Kidney glomerular epithelial cell (primary cell): ENCODE results near the gene SART1.
A peak's percentile ranks its signal among the peaks of the same experiment; 100 is the strongest.

Source experiments
- DNase-seq: peaks from one replicate; lab custom pipeline; 2025; lab: John Stamatoyannopoulos, UW

Gene SART1

GRCh38 chr11:65964906-65965305, 3.4 kb downstream of the SART1 start:
- no peak for DNase-seq

DNA sequence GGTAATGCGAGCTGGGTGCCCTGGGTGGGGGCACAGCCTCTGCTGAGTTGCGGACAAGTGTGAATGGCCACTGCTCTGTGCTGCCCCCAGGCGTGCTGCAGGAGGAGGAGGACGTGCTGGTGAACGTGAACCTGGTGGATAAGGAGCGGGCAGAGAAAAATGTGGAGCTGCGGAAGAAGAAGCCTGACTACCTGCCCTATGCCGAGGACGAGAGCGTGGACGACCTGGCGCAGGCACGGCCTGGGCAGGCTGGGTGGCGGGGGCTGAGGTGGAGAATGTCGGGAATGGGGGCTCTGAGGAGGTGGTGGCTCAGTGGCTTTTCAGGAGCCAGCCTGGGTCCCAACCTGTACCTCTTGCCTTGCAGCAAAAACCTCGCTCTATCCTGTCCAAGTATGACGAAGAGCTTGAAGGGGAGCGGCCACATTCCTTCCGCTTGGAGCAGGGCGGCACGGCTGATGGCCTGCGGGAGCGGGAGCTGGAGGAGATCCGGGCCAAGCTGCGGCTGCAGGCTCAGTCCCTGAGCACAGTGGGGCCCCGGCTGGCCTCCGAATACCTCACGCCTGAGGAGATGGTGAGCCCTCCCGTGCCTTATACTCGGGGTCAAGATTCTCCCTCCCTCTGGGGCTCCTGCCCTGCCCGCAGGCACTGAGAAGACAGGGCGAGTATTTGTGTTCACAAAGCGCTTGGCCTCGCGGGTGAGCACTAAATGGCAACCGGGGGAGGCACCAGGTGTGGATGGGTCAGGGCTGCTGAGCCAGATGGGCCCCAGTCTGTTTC, 4.6 kb downstream of the SART1 start:
- DNase-seq = no peak

GRCh38 chr11:65967329-65967934, 5.9 kb downstream of the SART1 start:
- DNase-seq = no peak

DNA sequence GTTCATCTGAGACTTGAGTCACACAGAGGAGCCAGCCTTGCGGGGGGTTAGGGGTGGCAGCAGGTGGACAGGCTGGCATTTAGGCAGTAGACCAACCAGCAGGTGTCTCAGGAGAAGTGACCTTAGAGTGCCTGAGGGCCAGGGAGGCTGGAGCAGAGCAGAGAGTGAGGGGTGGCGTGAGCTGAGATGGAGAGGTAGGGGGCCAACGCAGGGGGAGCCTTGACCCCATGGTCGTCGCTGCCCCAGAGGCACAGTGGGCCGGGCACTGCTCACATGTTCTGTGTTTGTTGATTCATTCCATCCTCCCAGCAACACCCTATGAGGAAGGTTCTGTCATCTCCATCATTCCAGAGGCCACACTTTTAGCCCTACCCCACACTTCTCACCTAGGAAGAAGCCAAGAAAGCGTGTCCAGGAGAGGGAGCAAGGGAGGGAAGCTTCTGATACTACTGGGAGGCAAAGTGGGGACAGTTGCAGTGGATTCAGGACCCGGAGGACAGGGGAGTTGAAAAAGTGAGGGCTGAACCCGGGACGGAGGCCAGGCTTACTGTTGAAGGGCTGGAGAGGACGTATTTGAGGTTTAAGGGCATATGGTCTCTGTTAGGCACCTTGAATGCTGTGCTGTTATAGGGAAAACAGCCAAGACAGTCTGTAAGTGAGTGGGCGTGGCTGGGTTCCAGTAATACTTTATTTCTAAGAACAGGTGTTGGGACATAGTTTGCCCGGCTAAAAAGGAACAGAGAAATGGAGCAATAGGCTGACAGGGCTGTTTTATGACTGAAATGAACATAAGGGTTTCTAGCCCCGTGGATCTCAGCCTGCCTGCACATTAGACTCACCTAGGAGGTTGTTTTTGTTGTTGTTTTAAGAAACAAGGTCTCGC, 7.3 kb downstream of the SART1 start:
- DNase-seq = no peak

DNA sequence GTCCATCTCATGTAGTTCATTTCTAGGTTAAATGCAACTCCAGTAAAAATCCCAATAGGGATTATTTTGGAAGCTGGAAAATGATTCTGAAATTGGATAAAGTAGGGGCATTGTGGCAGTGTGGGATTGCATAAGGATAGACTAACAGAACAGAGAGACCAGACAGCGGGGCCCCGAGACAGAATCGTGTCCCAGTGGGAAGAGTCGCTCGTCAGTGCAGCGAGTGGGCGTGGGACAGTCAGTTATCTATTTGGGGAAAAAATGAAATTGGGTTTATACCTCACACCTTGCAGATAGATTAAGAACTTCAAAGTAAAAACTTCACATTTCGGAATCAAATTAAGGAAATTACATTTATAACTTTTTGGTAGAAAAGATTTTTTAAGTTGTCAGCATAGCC, 10.6 kb downstream of the SART1 start:
- DNase-seq = no peak

DNA sequence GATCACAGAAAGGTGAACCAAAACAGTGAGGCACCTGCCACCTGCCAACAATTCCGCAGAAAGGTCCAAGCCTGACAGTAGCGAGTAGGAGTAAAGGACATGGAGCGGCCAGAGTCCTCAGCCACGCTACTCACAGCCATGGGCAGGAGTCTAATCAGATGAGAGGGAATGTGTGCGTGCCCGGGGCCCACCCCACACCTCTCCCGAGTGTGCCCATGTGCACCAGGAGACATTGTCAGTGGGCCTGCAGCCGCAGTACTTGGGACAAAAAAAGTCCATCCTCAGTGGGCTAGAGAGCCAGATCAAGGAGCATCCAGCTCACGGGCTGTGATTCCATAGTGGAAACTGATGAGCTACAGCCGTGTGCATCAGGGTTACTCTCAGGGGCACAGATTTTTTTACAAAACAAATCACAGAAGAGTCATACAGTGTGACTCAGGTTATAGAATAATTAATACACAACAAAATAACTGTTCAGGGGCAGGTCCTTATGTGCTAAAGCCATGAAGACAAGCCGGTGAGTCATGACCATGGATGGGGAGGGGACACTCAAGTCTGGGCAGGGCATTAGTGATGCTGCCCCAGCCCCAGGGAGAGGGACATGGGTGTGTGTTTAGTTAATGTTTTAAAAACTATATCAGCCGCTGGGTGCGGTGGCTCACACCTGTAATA, 12.0 kb downstream of the SART1 start:
- DNase-seq = peak; percentile 1

DNA sequence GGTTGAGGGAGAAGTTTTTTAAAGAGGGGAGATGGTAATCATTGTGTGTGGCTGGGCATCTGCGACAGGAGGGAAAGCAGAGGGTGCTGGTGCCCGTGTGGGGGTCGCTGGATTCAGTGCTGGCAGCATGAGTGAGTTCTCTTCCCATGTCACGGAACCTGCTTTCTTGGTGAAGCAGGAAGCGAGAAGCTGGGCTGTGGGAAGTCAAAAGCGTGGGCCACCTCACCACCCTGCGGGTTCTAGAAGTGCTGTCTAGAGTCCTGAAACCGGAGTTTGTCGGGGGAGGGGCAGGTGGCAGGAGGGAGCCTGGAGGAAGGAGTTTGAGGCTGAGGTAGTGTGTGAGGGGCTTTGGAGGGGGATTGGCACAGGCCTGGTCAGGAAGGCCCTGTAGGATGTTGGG, 14.2 kb downstream of the SART1 start:
- DNase-seq = no peak

DNA sequence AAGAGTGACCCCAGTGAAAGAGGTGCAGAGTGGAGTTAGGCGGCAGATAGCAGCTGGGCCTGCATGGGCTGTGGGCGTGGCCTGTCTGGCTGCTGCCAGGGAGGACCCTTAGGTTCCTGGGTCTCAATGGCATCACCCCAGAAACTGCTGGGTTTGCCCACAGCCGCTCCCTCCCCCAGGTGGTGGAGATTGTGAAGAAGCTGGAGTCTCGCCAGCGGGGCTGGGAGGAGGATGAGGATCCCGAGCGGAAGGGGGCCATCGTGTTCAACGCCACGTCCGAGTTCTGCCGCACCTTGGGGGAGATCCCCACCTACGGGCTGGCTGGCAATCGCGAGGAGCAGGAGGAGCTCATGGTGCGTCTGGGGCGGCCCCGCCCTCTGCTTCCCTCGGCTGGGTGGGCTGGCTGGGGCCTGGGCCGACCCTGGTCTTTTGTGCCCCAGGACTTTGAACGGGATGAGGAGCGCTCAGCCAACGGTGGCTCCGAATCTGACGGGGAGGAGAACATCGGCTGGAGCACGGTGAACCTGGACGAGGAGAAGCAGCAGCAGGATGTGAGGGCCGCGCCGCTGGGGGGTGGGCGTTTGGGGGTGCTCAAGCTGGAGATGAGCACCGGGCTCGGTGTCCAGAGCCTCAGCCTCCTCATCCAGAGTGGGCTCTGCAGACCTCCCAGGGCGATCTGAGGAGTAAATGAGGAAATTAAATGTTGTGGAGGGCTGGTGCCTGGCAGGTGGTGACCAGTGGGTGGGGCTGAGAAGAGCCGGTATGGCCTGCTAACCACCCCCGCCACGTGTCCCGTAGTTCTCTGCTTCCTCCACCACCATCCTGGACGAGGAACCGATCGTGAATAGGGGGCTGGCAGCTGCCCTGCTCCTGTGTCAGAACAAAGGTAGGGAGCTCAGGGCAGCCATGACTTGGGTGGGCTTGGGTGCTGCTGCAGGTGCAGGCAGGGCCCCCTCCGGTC, 15.0 kb downstream of the SART1 start:
- DNase-seq = no peak

- DNase-seq = no peak
Measured at GRCh38 chr11:65977621-65978390, 16.3 kb downstream of the SART1 start.

DNA sequence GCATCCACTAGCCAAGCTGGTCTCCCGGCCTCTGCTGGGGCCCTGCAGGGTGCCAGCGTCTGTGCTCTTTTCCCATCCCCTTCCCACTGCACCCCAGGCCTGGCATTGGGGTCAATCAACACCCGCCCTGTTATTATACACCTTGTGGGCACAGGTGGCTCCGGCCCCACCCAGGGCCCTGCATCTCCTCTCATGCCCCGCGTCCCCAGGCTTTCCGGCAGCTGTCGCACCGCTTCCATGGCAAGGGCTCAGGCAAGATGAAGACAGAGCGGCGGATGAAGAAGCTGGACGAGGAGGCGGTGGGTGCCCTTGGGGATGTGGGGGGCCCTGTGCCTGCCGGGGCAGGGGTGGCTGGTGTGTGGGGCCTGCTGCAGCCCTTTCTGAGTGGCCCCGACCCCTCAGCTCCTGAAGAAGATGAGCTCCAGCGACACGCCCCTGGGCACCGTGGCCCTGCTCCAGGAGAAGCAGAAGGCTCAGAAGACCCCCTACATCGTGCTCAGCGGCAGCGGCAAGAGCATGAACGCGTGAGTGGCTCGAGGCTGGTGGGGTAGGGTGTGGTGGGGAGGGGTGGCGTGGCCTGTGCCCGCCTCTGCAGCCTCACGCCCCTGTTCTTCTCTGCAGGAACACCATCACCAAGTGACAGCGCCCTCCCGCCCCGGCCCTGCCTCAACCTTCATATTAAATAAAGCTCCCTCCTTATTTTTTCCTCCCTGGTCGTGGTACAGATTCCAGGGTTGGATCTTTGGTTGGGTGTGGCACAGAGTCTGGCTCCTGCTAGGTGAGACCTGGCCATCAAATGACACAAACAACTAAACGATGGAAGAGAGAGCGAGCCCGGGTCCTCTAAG, 17.1 kb downstream of the SART1 start:
- DNase-seq = no peak

GRCh38 chr11:65979261-65979759, 17.8 kb downstream of the SART1 start:
- DNase-seq = no peak

DNA sequence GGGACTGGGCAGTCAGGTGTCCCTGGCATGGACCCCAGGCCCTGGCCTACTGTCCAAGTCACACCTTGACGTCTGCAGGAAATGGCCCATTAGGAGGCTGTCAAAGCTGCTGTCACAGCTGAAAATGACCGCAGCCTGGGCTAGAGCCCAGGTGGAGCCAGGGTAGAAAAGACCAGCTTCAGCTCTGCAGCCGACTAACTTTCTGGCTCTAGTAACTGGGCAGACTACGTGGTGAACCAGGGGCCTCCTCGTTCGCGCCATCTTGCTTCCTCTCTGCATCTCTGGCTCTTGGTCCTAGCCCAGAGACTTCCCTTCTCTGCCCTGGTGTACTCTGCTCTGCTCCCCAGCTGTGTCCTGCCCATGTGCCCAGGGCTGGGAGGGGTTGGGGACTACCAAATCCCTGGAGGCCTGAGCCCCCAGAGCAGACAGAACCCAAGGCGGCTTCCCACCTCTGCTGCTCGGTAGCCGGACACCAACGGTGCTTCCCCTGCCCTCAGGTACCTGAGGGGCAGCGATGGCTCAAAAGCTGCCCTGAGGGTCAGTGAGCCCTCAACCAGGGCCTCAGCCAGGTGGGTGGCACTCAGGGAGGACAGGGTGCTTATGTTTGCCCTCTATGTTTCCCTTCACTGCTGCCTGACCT, 19.7 kb downstream of the SART1 start:
- no peak for DNase-seq

- DNase-seq = no peak
Measured at GRCh38 chr11:65981972-65982823, 20.7 kb downstream of the SART1 start.

GRCh38 chr11:65982824-65983588, 21.5 kb downstream of the SART1 start:
- no peak for DNase-seq

DNA sequence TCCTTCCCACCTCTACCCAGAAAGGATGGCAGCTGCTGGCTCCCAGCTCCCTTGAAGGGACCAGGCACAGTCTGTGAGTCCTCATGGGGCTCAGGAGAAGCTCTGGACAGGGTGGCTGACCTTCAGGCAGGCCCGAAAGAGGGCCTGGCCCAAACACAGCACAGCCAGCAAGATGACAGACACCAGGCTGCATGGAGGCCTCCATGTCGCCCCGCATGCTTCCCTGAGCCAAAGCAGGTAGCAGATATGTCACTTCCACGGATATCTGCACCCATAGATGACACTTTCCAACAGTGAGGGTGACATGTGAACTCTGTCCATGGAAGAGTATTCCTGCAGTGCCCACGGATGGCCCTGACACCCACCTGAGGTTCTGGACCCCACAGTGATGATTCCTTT, 22.1 kb downstream of the SART1 start:
- no peak for DNase-seq

DNA sequence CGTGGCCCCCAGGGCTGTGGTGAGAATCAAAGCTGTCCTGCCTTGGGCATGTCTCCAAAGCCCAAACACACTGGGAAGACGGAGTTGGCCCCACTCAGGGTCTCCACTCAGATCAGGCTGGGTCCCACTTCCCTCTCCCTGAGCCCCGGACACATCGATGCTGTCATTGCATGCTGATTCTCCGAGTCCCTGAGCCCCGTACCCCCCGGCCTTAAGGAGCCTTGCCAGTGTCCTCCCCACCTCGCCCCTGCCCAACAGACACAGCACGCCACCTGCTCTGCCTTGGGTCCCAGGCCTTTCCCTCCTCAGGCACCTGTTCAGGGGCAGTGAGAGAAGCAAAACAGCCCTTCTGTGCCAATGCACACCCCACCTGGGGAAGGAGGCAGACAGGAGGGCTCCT, 25.8 kb downstream of the SART1 start:
- DNase-seq = no peak
